Fibroblast of lung (primary cell): ENCODE measurements around the gene LPIN1.
"Not testable (repeated sequence)": the region's sequence is repeated elsewhere in the genome, so short reads cannot be mapped to it uniquely, and the experiment has no call there.

ENCODE experiments used
- CTCF ChIP-seq, 2 donors: IDR thresholded peaks in 1 of 2; conservative IDR thresholded peaks in 1 of 2; 1 replicate in 1 of 2; 2 replicates in 1 of 2; pipeline ENCODE4 v1.5.1; 2011 to 2012; ENCODE audit warnings: low read length in 2 of 2, control low read depth in 1 of 2, inconsistent platforms in 1 of 2, low read depth in 1 of 2, mild to moderate bottlenecking in 1 of 2
- EZH2 ChIP-seq: IDR thresholded peaks from 2 replicates; pipeline ENCODE4 v1.5.1; 2012; ENCODE audit warnings: low read length, control low read depth, mild to moderate bottlenecking; ENCODE audit errors: missing control alignments

GRCh38 chr2:11859975-11860374 lies 113.5 kb downstream of the LPIN1 start:
- TF ChIP-seq CTCF (conservative IDR thresholded peaks at IDR 0.05 in 1 of 2, IDR thresholded peaks at IDR 0.05 in 1 of 2; ENCODE audit: low read depth in 1 of 2, low read length in 2 of 2); EZH2: not testable (repeated sequence)
